ENCODE data around the gene HOXA9.

- TF ChIP-seq CTCF (IDR thresholded peaks at IDR 0.05), result no peak
- no peak for TF ChIP-seq POLR2A (IDR thresholded peaks at IDR 0.05)
These were observed 42.3 kb downstream of the HOXA9 start for GRCh38 chr7:27123007-27123476.
